NAMALWA (cell line): ENCODE data around the gene ZPLD1.

Experiments used
- DNase-seq: peaks from one replicate; pipeline ENCODE4 v3.0.0-alpha.2; 2015; ENCODE audit warnings: low spot score

The ZPLD1 gene

DNA sequence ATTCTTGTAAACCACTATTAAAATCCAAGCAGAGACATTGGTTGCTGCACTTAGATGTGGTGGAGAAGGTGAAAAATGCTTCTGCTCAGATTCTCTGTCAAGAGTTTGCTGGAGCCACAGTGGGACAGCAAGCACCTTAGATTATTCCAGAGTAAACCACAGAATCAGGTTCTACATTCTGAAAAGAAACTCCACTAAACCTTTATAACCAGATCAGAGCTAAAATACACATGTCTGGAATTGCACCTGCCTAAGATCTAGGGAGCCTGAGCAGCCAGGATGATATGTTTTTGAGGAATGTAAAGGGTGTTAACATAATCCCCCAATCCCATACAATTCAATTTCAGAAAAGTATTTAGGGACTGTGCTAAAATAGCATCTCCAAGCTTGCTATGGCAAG lies at the start of gene ZPLD1:
ZPLD1 (plus strand) TSS at position 301 of the 400 bp plus-strand sequence. CDS start 3,473 bp downstream, outside the sequence.
- no peak for DNase-seq

DNA sequence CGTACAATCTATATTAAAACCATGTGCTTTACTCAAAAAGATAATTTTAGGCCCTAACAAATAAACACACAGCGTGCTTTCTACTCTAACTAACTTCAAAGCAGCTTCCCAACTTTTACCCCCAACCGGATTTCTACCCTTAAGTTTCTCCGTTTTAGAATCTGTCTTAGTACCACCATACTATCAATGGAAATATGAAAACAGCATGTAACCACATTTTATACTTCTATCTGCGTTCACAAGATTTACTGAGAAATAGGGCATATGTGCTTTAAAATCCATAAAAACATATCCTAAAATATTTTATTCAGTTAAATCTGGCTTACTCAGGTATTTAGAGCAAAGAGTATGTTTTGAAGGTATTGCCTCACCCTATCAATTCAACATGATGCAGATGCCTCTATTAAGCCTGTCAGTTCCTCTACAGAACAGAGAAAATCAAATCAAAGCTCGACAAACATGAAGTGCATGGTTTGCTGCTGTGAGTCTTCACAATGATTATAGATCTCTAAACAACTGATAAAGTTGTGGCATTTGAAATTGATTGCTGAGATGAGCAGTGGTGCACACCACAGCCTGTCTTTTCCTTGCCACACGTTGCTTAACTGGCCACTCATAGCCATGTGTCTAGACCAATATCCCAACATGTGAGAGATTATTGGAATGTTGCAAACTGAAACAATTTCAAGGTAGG lies 44.5 kb upstream of the ZPLD1 start:
- DNase-seq: no peak

- no peak for DNase-seq
Measured at GRCh38 chr3:102390916-102391315, 43.9 kb upstream of the ZPLD1 start.

GRCh38 chr3:102391491-102391890 lies 43.3 kb upstream of the ZPLD1 start:
- no peak for DNase-seq

DNA sequence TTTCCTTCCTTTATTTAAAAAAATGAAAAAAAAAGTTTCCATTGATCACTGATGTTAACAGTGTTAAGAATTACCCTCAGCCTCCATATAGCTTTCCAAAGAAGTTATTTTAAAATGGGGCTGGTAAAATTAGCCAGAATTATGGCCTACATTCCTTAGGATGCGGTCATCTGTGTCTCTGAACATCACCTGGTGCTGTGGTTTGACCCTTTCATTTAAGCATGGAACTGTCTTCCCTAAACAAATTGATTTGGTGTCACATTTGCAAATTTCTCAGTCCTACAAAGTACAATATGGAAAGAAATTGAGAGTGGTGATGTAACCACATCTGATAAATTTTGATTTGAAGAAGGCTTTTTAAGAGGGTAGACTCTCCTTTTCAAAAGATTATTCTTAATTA lies 40.3 kb upstream of the ZPLD1 start:
- DNase-seq: no peak

- DNase-seq: no peak
Measured at GRCh38 chr3:102398176-102398575, 36.6 kb upstream of the ZPLD1 start.

- DNase-seq: no peak
Measured at GRCh38 chr3:102398666-102399065, 36.1 kb upstream of the ZPLD1 start.

DNA sequence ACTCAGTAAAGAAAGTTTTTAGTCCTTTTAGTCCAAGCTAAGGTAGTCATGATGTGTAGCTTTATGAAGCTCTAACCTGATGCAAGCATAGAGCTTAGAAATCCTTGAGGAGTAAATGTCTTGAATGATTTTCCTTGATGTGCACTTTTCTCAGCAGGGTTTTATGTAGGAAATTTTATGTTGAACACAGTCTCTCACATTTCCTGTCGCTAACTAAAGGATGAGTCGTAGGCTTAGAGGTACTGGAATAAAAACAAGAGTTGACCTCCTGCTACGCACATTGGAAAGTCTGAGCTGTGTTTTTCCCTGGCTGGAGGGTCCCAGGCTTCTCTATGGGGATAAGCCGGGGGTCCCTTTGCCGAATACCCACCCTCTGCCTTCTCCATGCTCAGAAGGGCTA lies 34.7 kb upstream of the ZPLD1 start:
- no peak for DNase-seq

GRCh38 chr3:102400766-102401165 lies 34.0 kb upstream of the ZPLD1 start:
- no peak for DNase-seq

GRCh38 chr3:102410616-102411015 lies 24.2 kb upstream of the ZPLD1 start:
- no peak for DNase-seq

- DNase-seq: no peak
Measured at GRCh38 chr3:102415553-102415952, 19.3 kb upstream of the ZPLD1 start.

- DNase-seq: no peak
Measured at GRCh38 chr3:102419786-102420185, 15.0 kb upstream of the ZPLD1 start.

- DNase-seq: no peak
Measured at GRCh38 chr3:102441832-102442231, 7.0 kb downstream of the ZPLD1 start.

DNA sequence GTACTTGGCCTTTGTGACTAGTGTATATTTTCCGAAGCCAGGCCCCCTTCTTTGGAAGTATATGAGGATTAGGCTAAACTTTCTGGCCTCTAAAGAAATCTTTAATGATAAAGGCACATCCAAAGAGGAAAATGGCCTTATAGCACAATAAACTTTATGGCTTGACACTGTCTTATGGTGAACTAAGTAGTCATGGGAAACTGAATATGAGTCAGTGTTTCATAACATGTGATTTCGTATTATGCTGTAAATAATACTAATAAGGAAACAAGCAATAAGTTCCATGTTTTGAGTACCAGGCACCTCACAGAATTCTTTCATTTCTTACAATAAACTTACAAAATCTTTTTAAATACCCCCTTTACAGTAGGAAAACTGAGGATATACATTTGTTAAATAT lies 8.2 kb downstream of the ZPLD1 start:
- DNase-seq: no peak

- DNase-seq: no peak
Measured at GRCh38 chr3:102444101-102444500, 9.3 kb downstream of the ZPLD1 start.

DNA sequence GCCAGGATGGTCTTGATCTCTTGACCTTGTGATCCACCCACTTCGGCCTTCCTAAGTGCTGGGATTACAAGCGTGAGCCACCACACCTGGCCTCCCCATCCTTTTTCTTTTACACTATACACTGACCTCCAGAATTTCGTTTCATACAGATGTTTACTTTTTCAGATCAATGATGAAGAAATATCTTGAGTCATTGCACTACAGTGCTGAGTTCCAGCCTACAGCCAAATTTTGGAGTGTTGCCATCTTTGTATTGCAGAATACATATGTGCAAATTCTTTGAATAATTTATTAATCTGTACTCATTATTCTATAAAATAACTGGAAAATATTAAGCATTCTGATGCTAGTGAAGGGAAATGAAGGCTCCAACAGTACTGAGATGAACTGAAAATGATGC lies 12.5 kb downstream of the ZPLD1 start:
- no peak for DNase-seq

- no peak for DNase-seq
Measured at GRCh38 chr3:102449341-102449740, 14.5 kb downstream of the ZPLD1 start.

DNA sequence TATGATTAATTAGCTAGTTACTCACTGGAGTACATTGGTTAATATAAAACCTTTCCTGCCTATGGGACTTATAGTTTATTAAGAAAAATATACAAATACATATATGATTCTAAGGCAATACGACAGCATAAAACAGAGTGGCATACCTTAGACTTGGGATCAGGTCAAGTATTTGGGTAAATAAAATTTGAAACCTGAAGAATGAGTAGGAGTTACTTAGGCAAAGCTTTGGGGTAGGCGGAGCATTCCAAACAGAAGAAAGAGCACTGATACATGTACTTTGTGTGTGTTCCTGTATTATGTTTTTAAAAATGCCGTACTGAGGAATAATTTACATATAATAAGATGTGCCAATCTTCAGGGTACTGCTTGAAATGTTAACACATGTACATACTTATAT lies 15.1 kb downstream of the ZPLD1 start:
- DNase-seq: no peak

- DNase-seq: no peak
Measured at GRCh38 chr3:102450976-102451375, 16.2 kb downstream of the ZPLD1 start.

DNA sequence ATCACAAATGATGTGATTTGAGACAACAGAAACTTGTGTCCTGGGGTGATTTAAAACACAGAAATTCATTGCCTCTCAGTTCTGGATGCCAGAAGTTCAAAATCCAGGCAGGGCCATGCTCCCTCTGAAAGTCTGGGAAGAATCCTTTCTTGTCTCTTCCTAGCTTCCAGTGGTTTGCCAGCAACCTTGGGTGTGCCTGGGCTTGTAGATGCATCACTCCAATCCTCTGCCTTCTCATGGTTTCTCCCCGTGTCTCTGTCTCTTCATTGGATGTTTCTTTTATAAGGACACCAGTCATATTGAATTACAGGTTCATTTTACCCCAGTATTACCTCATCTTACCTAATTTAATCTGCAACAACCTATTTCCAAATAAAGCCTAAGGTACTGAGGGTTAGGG lies 16.7 kb downstream of the ZPLD1 start:
- DNase-seq: no peak

- DNase-seq: no peak
Measured at GRCh38 chr3:102454181-102454580, 19.4 kb downstream of the ZPLD1 start.

DNA sequence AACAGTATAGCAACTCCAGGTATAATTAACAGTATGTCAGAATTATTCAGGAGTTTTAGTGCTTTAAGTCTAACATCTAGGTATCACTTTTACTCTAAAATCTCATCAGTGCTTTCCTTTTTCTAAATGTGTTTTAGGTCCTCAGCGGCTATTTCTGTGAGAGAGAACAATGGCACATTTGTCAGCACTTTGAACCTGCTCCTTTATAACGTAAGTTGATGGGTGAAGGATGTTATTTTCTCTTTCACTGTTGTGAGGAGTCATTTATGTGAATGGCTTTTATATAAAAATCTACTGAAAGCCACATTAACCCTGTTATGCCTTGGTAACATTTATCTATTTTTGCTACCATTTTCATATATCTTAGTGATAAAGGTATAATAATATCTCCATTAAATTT lies 22.8 kb downstream of the ZPLD1 start:
- DNase-seq: no peak

GRCh38 chr3:102460579-102460978 lies 25.8 kb downstream of the ZPLD1 start:
- no peak for DNase-seq

GRCh38 chr3:102464261-102464660 lies 29.4 kb downstream of the ZPLD1 start:
- no peak for DNase-seq

- peak; percentile 3 for DNase-seq
Measured at GRCh38 chr3:102466001-102466400, 31.2 kb downstream of the ZPLD1 start.
